Fibroblast of skin of left quadriceps (primary cell): Measurements from ENCODE around the gene DLG1.

Experiments used
- DNase-seq, 2 experiments: peaks; one replicate each; pipeline ENCODE4 v3.0.0-alpha.2; 2013; ENCODE audit warnings: low read depth in 2 of 2

The DLG1 gene

GRCh38 chr3:197317250-197317963 lies 19.0 kb upstream of the DLG1 start:
- DNase-seq, result peak; percentile 64 to 70

GRCh38 chr3:197312431-197312830 lies 14.0 kb upstream of the DLG1 start:
- no peak for DNase-seq

- DNase-seq, result no peak
Measured at GRCh38 chr3:197311591-197311990, 13.2 kb upstream of the DLG1 start.

GRCh38 chr3:197309528-197310361 lies 11.3 kb upstream of the DLG1 start:
- DNase-seq, result peak; percentile 97

- DNase-seq, result peak; percentile 34 to 41
Measured at GRCh38 chr3:197308591-197308990, 10.2 kb upstream of the DLG1 start.

GRCh38 chr3:197306374-197307086 lies 8.1 kb upstream of the DLG1 start:
- DNase-seq, result peak; percentile 75 to 81

- DNase-seq, result peak; percentile 70 to 74
Measured at GRCh38 chr3:197305854-197306253, 7.4 kb upstream of the DLG1 start.

- no peak for DNase-seq
Measured at GRCh38 chr3:197303452-197303851, 5.0 kb upstream of the DLG1 start.

GRCh38 chr3:197302696-197303341 lies 4.4 kb upstream of the DLG1 start:
- peak; percentile 42 to 49 for DNase-seq

GRCh38 chr3:197302033-197302432 lies 3.6 kb upstream of the DLG1 start:
- no peak for DNase-seq

- DNase-seq, result no peak
Measured at GRCh38 chr3:197300361-197300760, 1.9 kb upstream of the DLG1 start.

- DNase-seq, result no peak
Measured at GRCh38 chr3:197298945-197299854, 788 bp upstream of the DLG1 start.

GRCh38 chr3:197297476-197298340 lies 704 bp downstream of the DLG1 start:
- DNase-seq, result peak; percentile 82 to 84

- DNase-seq, result no peak
Measured at GRCh38 chr3:197297002-197297401, 1.4 kb downstream of the DLG1 start.

- no peak for DNase-seq
Measured at GRCh38 chr3:197296545-197296944, 1.9 kb downstream of the DLG1 start.

- no peak for DNase-seq
Measured at GRCh38 chr3:197295871-197296270, 2.5 kb downstream of the DLG1 start.

GRCh38 chr3:197293605-197294237 lies 4.7 kb downstream of the DLG1 start:
- no peak for DNase-seq

GRCh38 chr3:197292648-197293047 lies 5.8 kb downstream of the DLG1 start:
- no peak for DNase-seq

- DNase-seq, result no peak
Measured at GRCh38 chr3:197292083-197292646, 6.2 kb downstream of the DLG1 start.
